HL-60 (cell line): ENCODE measurements around the gene LRRC8D.

Experiments
- DNase-seq, 2 experiments: peaks; one replicate each; pipeline ENCODE4 v3.0.0-alpha.2; 2010 to 2020; ENCODE audit warnings: low read depth in 1 of 2, low spot score in 1 of 2
- H3K27ac ChIP-seq: fragments of 250-450 bp; sonication (Bioruptor Pico); replicated peaks from 2 replicates; pipeline ENCODE4 v1.5.1; 2020; ENCODE audit warnings: mild to moderate bottlenecking, moderate library complexity
- H3K27me3 ChIP-seq: fragments of 250-450 bp; sonication (Bioruptor Pico); 2 replicates; pipeline ENCODE4 v1.5.1; 2021; ENCODE audit warnings: mild to moderate bottlenecking, moderate library complexity; ENCODE audit not compliant: insufficient read depth, poor library complexity, severe bottlenecking
- H3K4me3 ChIP-seq: replicated peaks from 2 replicates; pipeline ENCODE4 v1.5.1; 2011; ENCODE audit warnings: mild to moderate bottlenecking, control low read depth, low read length; ENCODE audit not compliant: insufficient read depth
- CTCF ChIP-seq: IDR thresholded peaks from one replicate; pipeline ENCODE4 v1.5.1; 2011; ENCODE audit warnings: low read length, control low read depth, inconsistent platforms; ENCODE audit not compliant: insufficient read depth
- GABPA ChIP-seq: IDR thresholded peaks from 2 replicates; pipeline ENCODE4 v1.6.1; 2012; ENCODE audit warnings: low read depth
- POLR2AphosphoS5 ChIP-seq: IDR thresholded peaks from 2 replicates; pipeline ENCODE4 v1.6.1; 2012; ENCODE audit warnings: low read depth
- SPI1 ChIP-seq: IDR thresholded peaks from 2 replicates; pipeline ENCODE4 v1.6.1; 2012; ENCODE audit warnings: low read depth, mild to moderate bottlenecking, borderline replicate concordance
- TF ChIP-seq, protein P1 (sequence below): IDR thresholded peaks from 2 replicates; pipeline ENCODE4 v1.6.1; 2012; ENCODE audit warnings: low read depth; ENCODE audit not compliant: insufficient replicate concordance

Gene LRRC8D

GRCh38 chr1:89955311-89956205, 134.7 kb downstream of the LRRC8D start:
- no peak overlapping the region for H3K4me3 ChIP-seq
- DNase-seq = no peak
- H3K27me3 ChIP-seq = no peaks in the 10 kb centered on the region
- H3K27ac ChIP-seq = no peak overlapping the region
- TF ChIP-seq POLR2AphosphoS5 (no peak), CTCF (no peak), GABPA (no peak), SPI1 (no peak)
- TF ChIP-seq, protein P1, sequence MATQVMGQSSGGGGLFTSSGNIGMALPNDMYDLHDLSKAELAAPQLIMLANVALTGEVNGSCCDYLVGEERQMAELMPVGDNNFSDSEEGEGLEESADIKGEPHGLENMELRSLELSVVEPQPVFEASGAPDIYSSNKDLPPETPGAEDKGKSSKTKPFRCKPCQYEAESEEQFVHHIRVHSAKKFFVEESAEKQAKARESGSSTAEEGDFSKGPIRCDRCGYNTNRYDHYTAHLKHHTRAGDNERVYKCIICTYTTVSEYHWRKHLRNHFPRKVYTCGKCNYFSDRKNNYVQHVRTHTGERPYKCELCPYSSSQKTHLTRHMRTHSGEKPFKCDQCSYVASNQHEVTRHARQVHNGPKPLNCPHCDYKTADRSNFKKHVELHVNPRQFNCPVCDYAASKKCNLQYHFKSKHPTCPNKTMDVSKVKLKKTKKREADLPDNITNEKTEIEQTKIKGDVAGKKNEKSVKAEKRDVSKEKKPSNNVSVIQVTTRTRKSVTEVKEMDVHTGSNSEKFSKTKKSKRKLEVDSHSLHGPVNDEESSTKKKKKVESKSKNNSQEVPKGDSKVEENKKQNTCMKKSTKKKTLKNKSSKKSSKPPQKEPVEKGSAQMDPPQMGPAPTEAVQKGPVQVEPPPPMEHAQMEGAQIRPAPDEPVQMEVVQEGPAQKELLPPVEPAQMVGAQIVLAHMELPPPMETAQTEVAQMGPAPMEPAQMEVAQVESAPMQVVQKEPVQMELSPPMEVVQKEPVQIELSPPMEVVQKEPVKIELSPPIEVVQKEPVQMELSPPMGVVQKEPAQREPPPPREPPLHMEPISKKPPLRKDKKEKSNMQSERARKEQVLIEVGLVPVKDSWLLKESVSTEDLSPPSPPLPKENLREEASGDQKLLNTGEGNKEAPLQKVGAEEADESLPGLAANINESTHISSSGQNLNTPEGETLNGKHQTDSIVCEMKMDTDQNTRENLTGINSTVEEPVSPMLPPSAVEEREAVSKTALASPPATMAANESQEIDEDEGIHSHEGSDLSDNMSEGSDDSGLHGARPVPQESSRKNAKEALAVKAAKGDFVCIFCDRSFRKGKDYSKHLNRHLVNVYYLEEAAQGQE = no peak

GRCh38 chr1:89957107-89957506, 136.3 kb downstream of the LRRC8D start:
- TF ChIP-seq SPI1 (no peak), GABPA (no peak), CTCF (no peak), POLR2AphosphoS5 (no peak)
- TF ChIP-seq, protein P1 = no peak
- no peak overlapping the region for H3K27ac ChIP-seq
- no peaks in the 10 kb centered on the region for H3K27me3 ChIP-seq
- H3K4me3 ChIP-seq = no peak overlapping the region
- DNase-seq = no peak

- TF ChIP-seq SPI1 (no peak), CTCF (no peak), POLR2AphosphoS5 (no peak), GABPA (no peak)
- TF ChIP-seq, protein P1 = no peak
- no peaks in the 10 kb centered on the region for H3K27me3 ChIP-seq
- H3K4me3 ChIP-seq = no peak overlapping the region
- DNase-seq = no peak
- H3K27ac ChIP-seq = no peak overlapping the region
Observed at GRCh38 chr1:89958851-89959654, 138.2 kb downstream of the LRRC8D start.
